ENCODE data around the gene GORASP1.

The GORASP1 gene

DNA sequence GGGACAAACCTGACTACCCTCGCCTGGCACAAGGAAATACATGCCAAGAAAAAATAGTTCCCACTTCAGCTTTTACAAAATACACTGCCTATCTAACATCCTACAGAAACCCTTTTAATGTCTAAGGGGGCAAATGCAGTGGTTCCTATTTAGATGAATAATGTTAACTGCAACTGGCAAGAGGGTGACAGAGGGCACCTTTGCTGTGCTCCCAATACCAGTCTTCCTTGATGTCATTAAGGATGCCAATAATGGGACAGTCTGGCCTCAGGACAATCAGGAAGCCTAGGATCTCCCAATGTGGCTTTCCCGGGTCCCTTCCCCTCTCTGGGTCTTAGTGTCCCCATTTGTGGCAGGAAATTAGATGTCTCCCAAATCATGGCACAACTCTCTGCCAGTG is 32.0 kb upstream of the GORASP1 start:
- TF ChIP-seq, protein P1, sequence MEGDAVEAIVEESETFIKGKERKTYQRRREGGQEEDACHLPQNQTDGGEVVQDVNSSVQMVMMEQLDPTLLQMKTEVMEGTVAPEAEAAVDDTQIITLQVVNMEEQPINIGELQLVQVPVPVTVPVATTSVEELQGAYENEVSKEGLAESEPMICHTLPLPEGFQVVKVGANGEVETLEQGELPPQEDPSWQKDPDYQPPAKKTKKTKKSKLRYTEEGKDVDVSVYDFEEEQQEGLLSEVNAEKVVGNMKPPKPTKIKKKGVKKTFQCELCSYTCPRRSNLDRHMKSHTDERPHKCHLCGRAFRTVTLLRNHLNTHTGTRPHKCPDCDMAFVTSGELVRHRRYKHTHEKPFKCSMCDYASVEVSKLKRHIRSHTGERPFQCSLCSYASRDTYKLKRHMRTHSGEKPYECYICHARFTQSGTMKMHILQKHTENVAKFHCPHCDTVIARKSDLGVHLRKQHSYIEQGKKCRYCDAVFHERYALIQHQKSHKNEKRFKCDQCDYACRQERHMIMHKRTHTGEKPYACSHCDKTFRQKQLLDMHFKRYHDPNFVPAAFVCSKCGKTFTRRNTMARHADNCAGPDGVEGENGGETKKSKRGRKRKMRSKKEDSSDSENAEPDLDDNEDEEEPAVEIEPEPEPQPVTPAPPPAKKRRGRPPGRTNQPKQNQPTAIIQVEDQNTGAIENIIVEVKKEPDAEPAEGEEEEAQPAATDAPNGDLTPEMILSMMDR (IDR thresholded peaks at IDR 0.05; ENCODE audit: low read depth, low read length), result no peak

DNA sequence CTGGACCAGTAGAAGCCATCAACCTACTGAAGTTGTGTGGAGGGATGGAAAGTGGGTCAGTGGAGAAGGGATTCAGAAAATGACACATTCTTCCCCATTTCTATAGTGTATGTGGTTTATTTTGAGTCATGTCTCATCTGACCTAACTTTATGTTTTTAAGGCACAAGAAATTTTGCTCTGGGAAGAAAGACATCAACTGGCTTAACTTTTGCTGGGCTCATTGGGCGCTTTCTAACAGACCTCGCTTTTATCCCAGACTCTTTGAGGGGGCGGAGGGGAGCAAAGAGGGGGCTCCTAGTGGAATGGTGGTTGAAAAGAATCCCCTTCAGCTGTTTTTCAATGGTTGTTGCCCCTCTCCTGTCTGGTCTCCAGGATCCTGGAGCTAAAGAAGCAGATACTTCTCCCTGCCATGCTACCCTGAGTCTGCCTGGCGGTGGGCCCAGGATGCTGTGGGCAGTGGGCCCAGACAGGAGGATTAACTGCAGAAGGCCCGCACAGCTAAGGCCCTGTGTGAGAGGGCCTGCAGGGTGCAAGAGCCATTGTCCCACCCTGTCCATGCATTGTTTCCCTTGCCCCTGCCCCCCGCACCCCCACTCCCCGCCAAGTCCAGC is 31.5 kb upstream of the GORASP1 start:
- no peak for DNase-seq (ENCODE audit: extremely low read depth, low read depth)
- TF ChIP-seq, protein P1 (IDR thresholded peaks at IDR 0.05; ENCODE audit: low read depth, low read length), result no peak

More for the DNA sequence above, 32.0 kb upstream of the GORASP1 start:
- no peak for DNase-seq (ENCODE audit: extremely low read depth, low read depth)

DNA sequence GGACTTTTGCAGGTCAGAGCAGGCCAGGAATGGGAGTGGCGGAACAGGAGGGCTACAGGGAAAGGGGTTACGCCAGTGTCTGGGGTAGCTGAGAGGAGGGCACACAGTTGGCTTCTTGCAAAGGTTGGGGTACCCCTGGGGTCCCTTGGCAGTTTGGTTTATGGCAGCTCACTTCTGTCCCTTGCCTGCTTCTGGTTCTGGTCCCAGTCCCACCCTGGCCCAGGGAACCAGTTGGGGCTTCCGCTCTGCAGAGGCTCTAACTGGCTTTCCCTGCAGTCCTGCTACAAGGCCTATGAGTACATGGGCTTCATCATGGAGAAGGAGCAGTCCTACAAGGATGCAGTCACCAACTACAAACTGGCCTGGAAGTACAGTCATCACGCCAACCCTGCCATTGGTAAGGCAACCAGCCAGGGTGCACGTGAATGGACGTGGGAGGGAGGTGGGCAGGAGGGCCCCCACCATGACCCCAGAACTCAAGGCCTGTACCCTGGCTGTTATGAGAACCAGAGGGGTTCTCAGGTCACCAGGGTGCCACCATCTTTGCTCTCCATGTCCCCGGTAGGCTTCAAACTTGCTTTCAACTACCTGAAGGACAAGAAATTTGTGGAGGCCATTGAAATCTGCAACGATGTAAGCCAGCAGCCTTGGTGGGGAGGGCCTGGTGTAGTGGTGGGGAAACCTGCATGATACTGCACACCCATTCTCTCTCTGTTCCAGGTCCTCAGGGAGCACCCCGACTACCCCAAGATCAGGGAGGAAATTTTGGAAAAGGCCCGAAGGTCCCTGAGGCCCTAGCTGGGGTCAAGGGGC is 30.8 kb upstream of the GORASP1 start:
- DNase-seq (ENCODE audit: extremely low read depth, low read depth), result no peak
- TF ChIP-seq, protein P1 (IDR thresholded peaks at IDR 0.05; ENCODE audit: low read depth, low read length), result no peak

DNA sequence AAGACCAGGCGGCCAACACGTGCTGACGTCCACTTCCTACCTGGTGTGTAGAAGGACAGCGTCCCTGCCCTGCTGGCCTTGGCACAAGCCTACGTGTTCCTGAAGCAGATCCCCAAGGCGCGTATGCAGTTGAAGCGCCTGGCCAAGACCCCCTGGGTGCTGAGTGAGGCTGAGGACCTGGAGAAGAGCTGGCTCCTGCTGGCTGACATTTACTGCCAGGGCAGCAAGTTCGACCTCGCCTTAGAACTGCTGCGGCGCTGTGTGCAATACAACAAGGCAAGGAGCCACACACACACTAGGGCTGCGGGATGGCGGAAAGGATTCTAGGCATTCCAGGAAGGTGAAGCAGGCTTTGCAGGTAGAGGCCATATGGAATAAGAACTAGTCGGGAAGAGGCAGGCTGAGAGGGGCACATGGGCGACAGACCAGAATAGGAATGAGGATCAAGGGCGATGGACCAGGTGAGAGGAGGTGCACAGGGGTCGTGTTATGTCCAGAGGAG is 30.1 kb upstream of the GORASP1 start:
- TF ChIP-seq, protein P1 (IDR thresholded peaks at IDR 0.05; ENCODE audit: low read depth, low read length), result no peak
- DNase-seq (ENCODE audit: extremely low read depth, low read depth), result no peak

DNA sequence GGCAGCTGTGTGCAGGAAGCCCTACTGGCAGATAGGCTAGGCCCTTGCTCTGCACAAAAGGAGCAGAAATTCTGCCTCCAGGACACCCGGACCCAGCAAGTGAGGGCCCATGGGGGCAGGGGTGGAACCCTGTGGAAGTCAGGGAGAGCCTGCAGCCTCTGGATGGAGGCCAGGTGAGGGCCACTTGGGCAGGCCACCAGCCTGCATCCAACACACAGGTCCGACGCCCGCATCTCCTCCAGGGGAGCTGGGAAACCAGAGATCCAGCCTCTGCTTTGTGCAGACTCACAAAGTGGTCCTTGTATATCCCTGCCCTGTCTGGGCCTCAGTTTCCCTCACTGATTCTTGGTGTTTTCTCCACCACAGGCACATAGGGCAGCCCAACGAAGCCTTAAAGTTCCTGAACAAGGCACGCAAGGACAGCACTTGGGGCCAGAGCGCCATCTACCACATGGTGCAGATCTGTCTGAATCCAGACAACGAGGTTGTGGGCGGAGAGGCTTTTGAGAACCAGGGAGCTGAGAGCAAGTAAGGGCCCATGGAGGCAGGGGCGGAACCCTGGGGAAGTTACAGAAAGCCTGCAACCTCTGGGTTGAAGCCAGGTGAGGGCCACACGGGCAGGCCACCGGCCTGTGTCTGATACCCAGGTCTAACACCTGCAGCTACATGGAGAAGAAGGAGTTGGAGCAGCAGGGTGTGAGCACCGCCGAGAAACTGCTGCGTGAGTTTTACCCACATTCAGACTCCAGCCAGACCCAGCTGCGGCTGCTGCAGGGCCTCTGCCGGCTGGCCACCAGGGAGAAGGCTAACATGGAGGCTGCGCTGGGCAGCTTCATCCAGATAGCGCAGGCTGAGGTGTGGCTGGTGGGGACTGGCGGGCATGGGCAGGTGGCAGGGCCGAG is 29.4 kb upstream of the GORASP1 start:
- DNase-seq (ENCODE audit: extremely low read depth, low read depth), result no peak
- TF ChIP-seq, protein P1 (IDR thresholded peaks at IDR 0.05; ENCODE audit: low read depth, low read length), result no peak

DNA sequence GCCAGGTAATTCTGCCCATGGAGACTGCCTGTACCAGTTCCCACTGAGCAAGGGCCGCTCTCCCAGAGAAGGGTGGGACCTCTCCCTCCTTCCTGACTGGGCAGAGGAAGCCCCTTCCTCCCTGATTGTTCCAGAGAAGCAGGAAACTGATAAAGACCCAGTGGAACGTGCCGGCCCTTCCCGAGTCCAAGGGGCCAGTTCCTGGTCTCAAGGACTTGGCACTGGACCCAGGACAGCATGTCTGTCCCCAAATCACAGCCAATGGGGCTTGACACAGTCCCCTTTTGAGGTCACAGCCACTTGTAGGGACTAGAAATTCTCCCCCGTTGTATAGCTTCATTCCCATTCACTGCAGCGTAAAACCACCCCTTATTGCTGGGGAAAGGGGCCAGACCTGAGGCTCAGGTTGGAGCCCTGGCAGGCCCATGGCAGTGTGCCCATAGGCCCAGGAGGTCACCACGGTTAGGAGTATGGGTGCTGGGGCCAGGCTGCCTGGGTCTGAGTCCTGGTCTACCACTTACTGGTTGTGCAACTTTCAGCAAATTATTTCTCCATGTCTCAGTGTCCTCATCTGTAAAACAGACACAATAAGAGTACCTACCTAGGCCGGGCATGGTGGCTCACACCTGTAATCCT is 27.9 kb upstream of the GORASP1 start:
- TF ChIP-seq, protein P1 (IDR thresholded peaks at IDR 0.05; ENCODE audit: low read depth, low read length), result no peak
- no peak for DNase-seq (ENCODE audit: extremely low read depth, low read depth)

Data from AG09319 (cell line).